Mesodermal cell (in vitro differentiated cells): ENCODE results near the gene FECH.

Experiments used
- H3K27ac ChIP-seq: 2 replicates; pipeline ENCODE4 v1.7.0; 2013; ENCODE audit warnings: mild to moderate bottlenecking, low read depth, low read length, moderate library complexity; ENCODE audit not compliant: severe bottlenecking
- H3K36me3 ChIP-seq: 2 replicates; pipeline ENCODE4 v1.7.1; 2013; ENCODE audit warnings: mild to moderate bottlenecking, low read length, moderate library complexity; ENCODE audit not compliant: control insufficient read depth, insufficient read depth
- H3K4me1 ChIP-seq: one replicate; pipeline ENCODE4 v1.7.1; 2013; ENCODE audit warnings: mild to moderate bottlenecking, low read length; ENCODE audit not compliant: insufficient read depth, control insufficient read depth, poor library complexity, severe bottlenecking
- H3K4me3 ChIP-seq: 2 replicates; pipeline ENCODE4 v1.7.0; 2013; ENCODE audit warnings: low read length, control low read depth, mild to moderate bottlenecking; ENCODE audit not compliant: insufficient read depth, poor library complexity, severe bottlenecking; ENCODE audit errors: extremely low read depth
- H3K9me3 ChIP-seq: 2 replicates; pipeline ENCODE4 v1.7.1; 2013; ENCODE audit warnings: mild to moderate bottlenecking, low read length, moderate library complexity; ENCODE audit not compliant: control insufficient read depth
- WGBS, 2 experiments: methylation state at CpG; one replicate each; pipeline ENCODE4 v1.1.5; 2013; ENCODE audit warnings: missing lambda C conversion rate in 2 of 2; ENCODE audit not compliant: insufficient coverage in 2 of 2; 5-methylcytosine and 5-hydroxymethylcytosine counted together

FECH gene

GRCh38 chr18:57550510-57550909 is 36.0 kb downstream of the FECH start:
- WGBS, 2 experiments = 87 to 92% methylated on average over 5 to 10 of the region's 10 CpGs

GRCh38 chr18:57547260-57547659 is 39.2 kb downstream of the FECH start:
- 74 to 86% methylated on average over 1 to 3 of the region's 4 CpGs for WGBS, 2 experiments
- Histone ChIP-seq H3K36me3 (peaks cover 6% of the 10 kb centered on the region), H3K9me3 (no peaks in the 10 kb centered on the region), H3K4me3 (no peak overlapping the region), H3K4me1 (peaks cover 5% of the 10 kb centered on the region), H3K27ac (no peak overlapping the region)

More at GRCh38 chr18:57550510-57550909, 36.0 kb downstream of the FECH start:
- no peak overlapping the region for H3K27ac ChIP-seq
- H3K36me3 ChIP-seq = peaks cover 15% of the 10 kb centered on the region
- no peaks in the 10 kb centered on the region for H3K9me3 ChIP-seq
- H3K4me1 ChIP-seq = no peaks in the 10 kb centered on the region
- no peak overlapping the region for H3K4me3 ChIP-seq

GRCh38 chr18:57544936-57545660 is 41.4 kb downstream of the FECH start:
- Histone ChIP-seq H3K9me3 (no peaks in the 10 kb centered on the region), H3K36me3 (no peaks in the 10 kb centered on the region), H3K4me1 (peaks cover 5% of the 10 kb centered on the region), H3K27ac (no peak overlapping the region), H3K4me3 (no peak overlapping the region)
- WGBS, 2 experiments = 98 to 100% methylated on average over 2 to 5 of the region's 8 CpGs

GRCh38 chr18:57543560-57543959 is 42.9 kb downstream of the FECH start:
- no peaks in the 10 kb centered on the region for H3K36me3 ChIP-seq
- no peaks in the 10 kb centered on the region for H3K9me3 ChIP-seq
- no peak overlapping the region for H3K27ac ChIP-seq
- H3K4me3 ChIP-seq = no peak overlapping the region
- 90 to 91% methylated on average over 8 of the region's 8 CpGs for WGBS, 2 experiments
- peaks cover 5% of the 10 kb centered on the region for H3K4me1 ChIP-seq

DNA sequence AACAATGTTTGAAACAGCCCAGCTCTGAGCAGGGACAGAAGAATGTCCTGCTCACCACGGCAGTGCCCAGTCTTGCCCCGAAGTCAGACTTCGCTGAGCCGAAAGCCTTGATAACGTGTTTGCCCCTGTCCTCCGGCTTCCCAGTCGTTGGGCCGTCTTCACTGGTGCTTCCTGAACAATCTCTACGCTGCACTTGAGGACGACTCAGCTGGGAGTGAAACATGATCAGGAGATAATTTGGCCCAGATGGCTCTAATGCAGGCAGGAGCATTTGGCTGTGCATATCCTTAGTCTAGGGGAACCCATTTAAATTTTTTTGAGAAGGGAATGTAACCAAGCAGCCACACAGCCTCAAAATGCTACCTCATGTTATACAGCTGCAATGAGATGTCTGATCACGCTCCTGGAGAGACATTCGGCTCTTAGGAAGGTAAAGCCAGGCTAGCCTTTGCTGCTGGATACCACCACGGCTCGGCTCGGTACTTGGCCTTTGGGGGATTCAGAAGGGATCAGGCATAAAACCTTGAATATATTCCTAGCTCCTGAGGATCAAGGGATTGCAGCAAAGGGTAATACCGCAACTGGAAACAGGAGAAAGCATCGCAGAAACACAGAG is 43.6 kb downstream of the FECH start:
- Histone ChIP-seq H3K9me3 (no peaks in the 10 kb centered on the region), H3K36me3 (no peaks in the 10 kb centered on the region), H3K4me1 (peaks cover 5% of the 10 kb centered on the region), H3K27ac (no peak overlapping the region), H3K4me3 (no peak overlapping the region)
- WGBS, 2 experiments = 87 to 95% methylated on average over 16 to 17 of the region's 17 CpGs

DNA sequence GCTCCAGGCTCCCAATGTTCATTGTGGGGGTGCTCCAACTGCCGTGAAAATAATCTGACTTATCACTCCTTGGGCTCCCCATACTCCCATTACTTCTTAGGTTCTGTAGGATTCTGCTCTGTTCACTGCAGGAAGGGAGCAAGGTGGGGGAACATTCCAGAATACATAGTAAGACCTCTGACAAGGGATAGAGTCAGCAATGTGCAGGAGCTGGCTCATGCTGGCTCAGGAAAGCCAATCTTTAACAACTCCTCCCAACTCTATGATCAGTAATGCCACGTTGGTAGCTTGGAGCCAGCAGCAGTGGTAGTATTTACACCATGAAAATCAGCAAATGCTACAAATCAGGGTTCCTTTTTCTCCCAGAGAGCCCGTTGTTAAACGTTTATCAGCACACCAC is 44.4 kb downstream of the FECH start:
- Histone ChIP-seq H3K4me3 (no peak overlapping the region), H3K9me3 (no peaks in the 10 kb centered on the region), H3K36me3 (no peaks in the 10 kb centered on the region), H3K27ac (no peak overlapping the region), H3K4me1 (peaks cover 5% of the 10 kb centered on the region)
- WGBS, 2 experiments = 60 to 69% methylated on average over 1 to 3 of the region's 4 CpGs

DNA sequence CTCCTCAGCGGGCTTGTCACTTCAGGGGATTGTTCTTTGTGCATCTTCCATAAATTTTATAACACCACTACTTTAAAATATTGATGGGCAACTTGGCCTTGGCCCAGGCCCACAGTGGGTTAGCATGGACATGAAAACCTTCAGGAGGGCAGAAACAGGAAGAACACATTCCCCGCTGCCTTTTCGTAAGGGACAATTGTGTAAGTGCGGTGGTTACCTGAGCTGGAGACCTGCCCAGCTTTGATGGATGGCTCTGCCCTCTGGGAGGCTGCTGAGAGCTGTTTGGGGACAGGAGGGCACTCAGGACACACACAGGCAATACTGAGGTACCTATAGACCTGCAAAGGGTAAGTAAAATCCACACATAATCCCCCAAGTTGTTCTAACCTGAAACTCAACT is 46.8 kb downstream of the FECH start:
- Histone ChIP-seq H3K4me3 (no peak overlapping the region), H3K27ac (no peak overlapping the region), H3K4me1 (peaks cover 5% of the 10 kb centered on the region), H3K9me3 (no peaks in the 10 kb centered on the region), H3K36me3 (no peaks in the 10 kb centered on the region)
- WGBS, 2 experiments = 97 to 100% methylated on average over 3 to 4 of the region's 4 CpGs

DNA sequence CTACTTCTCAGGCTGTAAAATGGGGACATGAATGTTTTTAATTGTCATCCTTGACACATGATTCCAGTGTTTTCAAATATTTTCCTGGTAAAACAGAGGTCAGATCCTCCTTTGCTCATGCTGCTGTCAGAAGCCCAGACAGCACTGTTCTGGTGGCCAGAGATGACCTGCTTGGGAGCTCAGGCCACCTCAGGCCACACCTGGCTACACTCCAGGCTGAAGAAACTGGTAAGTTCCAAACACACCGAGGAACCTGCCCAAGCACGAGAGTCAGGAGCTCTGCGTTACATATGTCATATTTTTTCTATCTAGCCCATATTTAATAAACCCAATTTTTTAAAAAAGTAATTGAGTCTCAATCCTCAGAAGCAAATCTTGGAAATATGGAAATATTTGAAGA is 47.9 kb downstream of the FECH start:
- no CpG with 5 or more reads among the region's 3 CpGs for WGBS, 2 experiments
- H3K4me3 ChIP-seq = no peak overlapping the region
- no peaks in the 10 kb centered on the region for H3K9me3 ChIP-seq
- peaks cover 11% of the 10 kb centered on the region for H3K4me1 ChIP-seq
- H3K36me3 ChIP-seq = no peaks in the 10 kb centered on the region
- H3K27ac ChIP-seq = no peak overlapping the region

GRCh38 chr18:57534511-57534909 is 52.0 kb downstream of the FECH start:
- Histone ChIP-seq H3K9me3 (no peaks in the 10 kb centered on the region), H3K4me1 (peaks cover 16% of the 10 kb centered on the region), H3K36me3 (no peaks in the 10 kb centered on the region), H3K27ac (no peak overlapping the region), H3K4me3 (no peak overlapping the region)

DNA sequence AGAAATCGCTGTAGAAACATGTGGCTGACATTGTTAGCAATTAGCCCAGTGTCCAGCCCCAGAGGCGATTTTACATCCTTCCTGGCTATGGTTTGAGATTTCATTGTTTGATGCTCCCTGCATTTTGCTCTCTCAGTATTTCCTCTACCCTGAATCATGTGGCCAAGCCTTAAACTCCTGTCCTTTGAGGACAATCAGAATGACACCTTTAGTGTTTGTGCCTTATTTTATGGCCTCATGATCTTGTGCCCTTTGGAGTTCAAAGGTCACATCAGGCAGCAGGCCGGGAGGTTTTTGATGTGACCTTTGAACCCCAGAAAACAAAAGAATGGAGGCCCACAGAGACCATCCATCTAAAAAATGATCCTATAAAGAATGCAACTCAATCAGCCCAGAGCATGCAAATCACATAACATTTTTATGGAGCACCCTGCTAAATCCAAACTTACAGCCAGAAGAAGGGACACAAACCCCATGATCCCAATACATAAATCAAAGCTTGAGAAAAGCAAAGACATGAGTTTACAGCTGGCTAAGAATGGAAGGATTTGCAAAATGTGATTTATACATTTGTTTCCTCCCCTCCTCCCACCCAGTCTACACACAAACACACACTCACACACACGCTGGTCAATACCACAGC is 52.5 kb downstream of the FECH start:
- 68 to 89% methylated on average over 2 to 3 of the region's 4 CpGs for WGBS, 2 experiments
- H3K9me3 ChIP-seq = no peaks in the 10 kb centered on the region
- peaks cover 16% of the 10 kb centered on the region for H3K4me1 ChIP-seq
- H3K4me3 ChIP-seq = no peak overlapping the region
- peak overlapping the region; percentile 70 for H3K27ac ChIP-seq
- no peaks in the 10 kb centered on the region for H3K36me3 ChIP-seq
